ENCODE measurements around the gene NGRN. TPM values are rescaled to one million over a fixed set of nuclear protein-coding genes. Genes with fewer than 3 reads are reported as not detected.

Gene NGRN
- total RNA-seq, 1 donor from 2014 or later: 114 TPM

- FAIRE-seq (no peak), DNase-seq (ENCODE audit: low read depth) (no peak)
- Histone ChIP-seq H3K4me3 (ENCODE audit: low read depth, low read length) (no peak overlapping the region), H3K27me3 (ENCODE audit: control insufficient read depth, insufficient read depth, low read length) (no peaks in the 10 kb centered on the region), H3K36me3 (ENCODE audit: control insufficient read depth, insufficient read depth, low read length) (no peaks in the 10 kb centered on the region)
- no peak for TF ChIP-seq CTCF (IDR thresholded peaks at IDR 0.05; ENCODE audit: insufficient read depth, low read length, severe bottlenecking)
Measured at GRCh38 chr15:90320885-90321278, 55.4 kb downstream of the NGRN start.

Other genes with a start within 250 kb of the NGRN start
- 29.5 and 59.0 TPM in 2 replicates for gene IDH2, start 163.2 kb upstream of the NGRN start, total RNA-seq
- 90.6 and 156 TPM in 2 replicates for gene SEMA4B, start 64.3 kb upstream of the NGRN start, total RNA-seq
- 41.1 and 50.2 TPM in 2 replicates for gene CIB1, start 31.7 kb upstream of the NGRN start, total RNA-seq
- 2.0 and 2.9 TPM in 2 replicates for gene GDPGP1, start 31.5 kb upstream of the NGRN start, total RNA-seq
- under 0.01 TPM in 2 replicates for gene TTLL13, start 16.1 kb upstream of the NGRN start, total RNA-seq
- 3.3 and 4.2 TPM in 2 replicates for gene ZNF774, start 86.6 kb downstream of the NGRN start, total RNA-seq
- 163 and 276 TPM in 2 replicates for gene IQGAP1, start 122.6 kb downstream of the NGRN start, total RNA-seq

Measured in bronchial epithelial cell (primary cell).